ENCODE results near the gene BICC1.
A peak's percentile ranks its signal among the peaks of the same experiment; 100 is the strongest.

BICC1 gene

GRCh38 chr10:58641095-58641531 lies 128.4 kb downstream of the BICC1 start:
- H3K27me3 ChIP-seq (ENCODE audit: insufficient read depth, low read depth): no peaks in the 10 kb centered on the region
- H3K79me2 ChIP-seq (ENCODE audit: insufficient read depth, low read depth): no peaks in the 10 kb centered on the region
- H3K9ac ChIP-seq: no peak overlapping the region
- H2AFZ ChIP-seq (ENCODE audit: low read depth): no peak overlapping the region
- H3K27ac ChIP-seq: no peak overlapping the region
- no peaks in the 10 kb centered on the region for H3K36me3 ChIP-seq (ENCODE audit: insufficient read depth)
- H3K4me3 ChIP-seq (IDR thresholded peaks at IDR 0.05; ENCODE audit: insufficient read depth, low read depth, low read length): no peak overlapping the region
- H3K4me2 ChIP-seq: no peak overlapping the region
- no peaks in the 10 kb centered on the region for H3K4me1 ChIP-seq (ENCODE audit: low read depth, poor library complexity, severe bottlenecking)
- TF ChIP-seq, protein P1, sequence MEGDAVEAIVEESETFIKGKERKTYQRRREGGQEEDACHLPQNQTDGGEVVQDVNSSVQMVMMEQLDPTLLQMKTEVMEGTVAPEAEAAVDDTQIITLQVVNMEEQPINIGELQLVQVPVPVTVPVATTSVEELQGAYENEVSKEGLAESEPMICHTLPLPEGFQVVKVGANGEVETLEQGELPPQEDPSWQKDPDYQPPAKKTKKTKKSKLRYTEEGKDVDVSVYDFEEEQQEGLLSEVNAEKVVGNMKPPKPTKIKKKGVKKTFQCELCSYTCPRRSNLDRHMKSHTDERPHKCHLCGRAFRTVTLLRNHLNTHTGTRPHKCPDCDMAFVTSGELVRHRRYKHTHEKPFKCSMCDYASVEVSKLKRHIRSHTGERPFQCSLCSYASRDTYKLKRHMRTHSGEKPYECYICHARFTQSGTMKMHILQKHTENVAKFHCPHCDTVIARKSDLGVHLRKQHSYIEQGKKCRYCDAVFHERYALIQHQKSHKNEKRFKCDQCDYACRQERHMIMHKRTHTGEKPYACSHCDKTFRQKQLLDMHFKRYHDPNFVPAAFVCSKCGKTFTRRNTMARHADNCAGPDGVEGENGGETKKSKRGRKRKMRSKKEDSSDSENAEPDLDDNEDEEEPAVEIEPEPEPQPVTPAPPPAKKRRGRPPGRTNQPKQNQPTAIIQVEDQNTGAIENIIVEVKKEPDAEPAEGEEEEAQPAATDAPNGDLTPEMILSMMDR (conservative IDR thresholded peaks at IDR 0.05; ENCODE audit: low read depth, low read length): 0 out of 2 replicates have a peak, but pooled peaks have one; percentile 13
- no peaks in the 10 kb centered on the region for H4K20me1 ChIP-seq (ENCODE audit: insufficient read depth)

DNA sequence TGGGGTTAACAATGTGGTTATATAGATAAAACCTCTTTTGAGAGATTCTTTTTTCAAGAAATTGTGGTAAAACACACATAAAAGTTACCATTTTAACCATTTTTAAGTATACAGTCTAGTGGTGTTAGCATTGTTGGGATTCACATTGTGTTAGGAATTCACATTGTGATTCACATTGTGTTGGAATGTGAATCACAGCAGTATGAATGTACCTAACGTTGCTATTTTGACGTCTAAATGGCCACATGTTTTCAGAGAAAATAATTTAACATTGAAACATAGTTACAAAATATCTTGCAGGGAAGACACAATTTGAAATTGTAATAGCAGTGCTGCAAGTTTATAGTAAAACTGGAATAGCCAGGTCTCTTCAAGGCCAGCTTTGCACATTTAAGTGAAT lies 129.0 kb downstream of the BICC1 start:
- H3K27ac ChIP-seq: no peak overlapping the region

GRCh38 chr10:58642283-58642682 lies 129.6 kb downstream of the BICC1 start:
- no peak overlapping the region for H3K27ac ChIP-seq

More for the DNA sequence above, 129.0 kb downstream of the BICC1 start:
- Histone ChIP-seq H3K9ac (no peak overlapping the region), H4K20me1 (ENCODE audit: insufficient read depth) (no peaks in the 10 kb centered on the region), H3K27me3 (ENCODE audit: insufficient read depth, low read depth) (no peaks in the 10 kb centered on the region), H3K36me3 (ENCODE audit: insufficient read depth) (no peaks in the 10 kb centered on the region), H3K4me2 (no peak overlapping the region), H3K4me3 (IDR thresholded peaks at IDR 0.05; ENCODE audit: insufficient read depth, low read depth, low read length) (no peak overlapping the region), H3K79me2 (ENCODE audit: insufficient read depth, low read depth) (no peaks in the 10 kb centered on the region), H2AFZ (ENCODE audit: low read depth) (no peak overlapping the region), H3K4me1 (ENCODE audit: low read depth, poor library complexity, severe bottlenecking) (no peaks in the 10 kb centered on the region)
- TF ChIP-seq, protein P1 (conservative IDR thresholded peaks at IDR 0.05; ENCODE audit: low read depth, low read length): no peak

DNA sequence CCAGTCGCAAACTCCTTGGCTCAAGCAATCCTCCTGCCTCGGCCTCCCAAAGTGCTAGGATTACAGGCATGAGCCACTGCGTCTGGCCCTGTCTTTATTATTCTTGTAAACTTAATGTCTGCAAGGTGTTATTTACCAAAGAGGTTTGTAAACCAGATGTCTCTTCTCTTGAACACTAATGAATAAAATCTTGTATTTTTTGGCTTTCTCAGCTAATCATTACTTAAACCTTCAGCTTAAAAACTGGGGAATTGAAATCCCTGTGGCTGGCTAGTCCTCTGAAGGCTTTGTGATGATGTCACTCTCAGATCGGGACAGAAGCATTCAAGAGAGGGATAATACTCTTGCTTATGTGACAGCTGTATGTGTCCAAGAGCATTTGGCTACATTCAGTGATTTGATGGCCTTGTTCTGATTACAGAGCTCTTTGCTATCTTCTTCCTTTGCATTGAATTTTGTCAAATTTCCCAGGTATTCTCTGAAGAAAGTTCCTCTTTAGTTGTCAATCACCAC lies 130.3 kb downstream of the BICC1 start:
- Histone ChIP-seq H3K4me3 (IDR thresholded peaks at IDR 0.05; ENCODE audit: insufficient read depth, low read depth, low read length) (no peak overlapping the region), H3K79me2 (ENCODE audit: insufficient read depth, low read depth) (no peaks in the 10 kb centered on the region), H3K36me3 (ENCODE audit: insufficient read depth) (no peaks in the 10 kb centered on the region), H2AFZ (ENCODE audit: low read depth) (no peak overlapping the region), H3K4me2 (no peak overlapping the region), H3K27ac (no peak overlapping the region), H4K20me1 (ENCODE audit: insufficient read depth) (no peaks in the 10 kb centered on the region), H3K4me1 (ENCODE audit: low read depth, poor library complexity, severe bottlenecking) (no peaks in the 10 kb centered on the region), H3K27me3 (ENCODE audit: insufficient read depth, low read depth) (no peaks in the 10 kb centered on the region), H3K9ac (no peak overlapping the region)
- TF ChIP-seq, protein P1 (conservative IDR thresholded peaks at IDR 0.05; ENCODE audit: low read depth, low read length): no peak

More at GRCh38 chr10:58642283-58642682, 129.6 kb downstream of the BICC1 start:
- Histone ChIP-seq H3K4me2 (no peak overlapping the region), H3K4me1 (ENCODE audit: low read depth, poor library complexity, severe bottlenecking) (no peaks in the 10 kb centered on the region), H3K36me3 (ENCODE audit: insufficient read depth) (no peaks in the 10 kb centered on the region), H3K79me2 (ENCODE audit: insufficient read depth, low read depth) (no peaks in the 10 kb centered on the region), H4K20me1 (ENCODE audit: insufficient read depth) (no peaks in the 10 kb centered on the region), H3K27me3 (ENCODE audit: insufficient read depth, low read depth) (no peaks in the 10 kb centered on the region), H3K9ac (no peak overlapping the region), H2AFZ (ENCODE audit: low read depth) (no peak overlapping the region), H3K4me3 (IDR thresholded peaks at IDR 0.05; ENCODE audit: insufficient read depth, low read depth, low read length) (no peak overlapping the region)
- TF ChIP-seq, protein P1 (conservative IDR thresholded peaks at IDR 0.05; ENCODE audit: low read depth, low read length): no peak

All from KMS-11 (cell line).